H1 (cell line): ENCODE measurements around the gene RAB11FIP3. TPM values are rescaled to one million over a fixed set of nuclear protein-coding genes. Genes with fewer than 3 reads are reported as not detected.

Experiments
- CTCF ChIA-PET: fragments of 300-600 bp; sonication (Branson Sonifier 250); formaldehyde crosslinking; loops from one replicate; lab custom pipeline; 2021; ENCODE audit not compliant: partially characterized antibody; lab: Charles Lee
- POLR2A ChIA-PET: fragments of 300-600 bp; sonication (Branson Sonifier 250); formaldehyde crosslinking; loops from one replicate; lab custom pipeline; 2021; ENCODE audit warnings: inconsistent platforms; ENCODE audit not compliant: partially characterized antibody; lab: Charles Lee
- DNase-seq, 2 experiments: peaks; one replicate each; pipeline versions ENCODE4 v3.0.0 to v3.0.0-alpha.2; 2010 to 2022; ENCODE audit warnings: low spot score in 2 of 2, low read depth in 1 of 2, mixed read lengths in 1 of 2
- FAIRE-seq: peaks from 2 replicates; lab custom pipeline; 2011; peaks lifted over from hg19 to GRCh38; lab: Jason Lieb, UNC
- H2AFZ ChIP-seq: 2 replicates; pipeline ENCODE4 v1.8.1; 2012; ENCODE audit warnings: low read length, inconsistent platforms
- H2AK5ac ChIP-seq: 2 replicates; pipeline ENCODE4 v1.6.1; 2013; ENCODE audit warnings: low read depth, low read length
- H2BK120ac ChIP-seq: replicated peaks from 2 replicates; pipeline ENCODE3; 2013; ENCODE audit warnings: low read depth, low read length, inconsistent platforms
- H2BK12ac ChIP-seq: 2 replicates; pipeline ENCODE4 v1.6.1; 2013; ENCODE audit warnings: low read depth, low read length
- H2BK15ac ChIP-seq: 2 replicates; pipeline ENCODE4 v1.6.1; 2013; ENCODE audit warnings: low read length
- H2BK20ac ChIP-seq: 2 replicates; pipeline ENCODE4 v1.6.1; 2013; ENCODE audit warnings: low read length
- H2BK5ac ChIP-seq: 2 replicates; pipeline ENCODE4 v1.6.1; 2013; ENCODE audit warnings: low read depth, low read length
- H3K14ac ChIP-seq: 2 replicates; pipeline ENCODE4 v1.6.1; 2013; ENCODE audit warnings: inconsistent platforms; ENCODE audit not compliant: insufficient read length
- H3K18ac ChIP-seq: 2 replicates; pipeline ENCODE4 v1.6.1; 2013; ENCODE audit warnings: low read length; ENCODE audit errors: extremely low read depth
- H3K23ac ChIP-seq: 2 replicates; pipeline ENCODE4 v1.6.1; 2013; ENCODE audit warnings: inconsistent platforms; ENCODE audit not compliant: insufficient read length
- H3K23me2 ChIP-seq: 2 replicates; pipeline ENCODE4 v1.6.1; 2013; ENCODE audit warnings: low read depth, low read length
- H3K27ac ChIP-seq: 2 replicates; pipeline ENCODE4 v1.6.1; 2011; ENCODE audit warnings: low read depth, low read length, inconsistent platforms
- H3K27me3 ChIP-seq, 4 experiments: replicated peaks in 1 of 4; 1 replicate in 1 of 4; 2 replicates in 3 of 4; pipeline versions ENCODE4 v1.6.1 to v1.8.1; 2011 to 2013; ENCODE audit warnings: low read length in 3 of 4, mild to moderate bottlenecking in 3 of 4, inconsistent platforms in 2 of 4, mixed read lengths in 2 of 4, moderate library complexity in 1 of 4; ENCODE audit not compliant: control insufficient read depth in 3 of 4, insufficient read depth in 3 of 4; ENCODE audit errors: extremely low read depth in 1 of 4
- H3K36me3 ChIP-seq, 4 experiments: 2 replicates each; pipeline versions ENCODE4 v1.6.1 to v1.8.1; 2011 to 2013; ENCODE audit warnings: mild to moderate bottlenecking in 4 of 4, low read length in 3 of 4, moderate library complexity in 2 of 4, control low read depth in 1 of 4, inconsistent platforms in 1 of 4; ENCODE audit not compliant: insufficient read depth in 4 of 4, control insufficient read depth in 2 of 4
- H3K4ac ChIP-seq: replicated peaks from 2 replicates; pipeline ENCODE3; 2013; ENCODE audit warnings: low read length, low read depth, mixed read lengths, inconsistent platforms; ENCODE audit not compliant: insufficient read length
- H3K4me1 ChIP-seq, 4 experiments: replicated peaks in 1 of 4; 1 replicate in 1 of 4; 2 replicates in 3 of 4; pipeline versions ENCODE4 v1.6.1 to v1.8.1; 2011 to 2013; ENCODE audit warnings: low read length in 3 of 4, inconsistent platforms in 2 of 4, mixed read lengths in 1 of 4; ENCODE audit not compliant: insufficient read depth in 4 of 4, control insufficient read depth in 3 of 4
- H3K4me2 ChIP-seq, 2 experiments: 2 replicates each; pipeline versions ENCODE4 v1.6.1 to v1.8.1; 2011 to 2013; ENCODE audit warnings: low read depth in 2 of 2, low read length in 2 of 2, control low read depth in 1 of 2, inconsistent platforms in 1 of 2, mild to moderate bottlenecking in 1 of 2; ENCODE audit not compliant: insufficient read depth in 1 of 2
- H3K4me3 ChIP-seq, 4 experiments: fragments of 200-600, 300-600 bp in 1 of 4; sonication (generic), shearing (Covaris generic), sonication (Bioruptor Twin) in 1 of 4; 2 replicates each; pipeline versions ENCODE4 v1.5.1 to v1.8.1; 2011 to 2016; ENCODE audit warnings: low read length in 4 of 4, low read depth in 3 of 4, control low read depth in 2 of 4, inconsistent platforms in 2 of 4, mild to moderate bottlenecking in 2 of 4, mixed read lengths in 1 of 4, moderate library complexity in 1 of 4; ENCODE audit not compliant: insufficient read depth in 2 of 4; ENCODE audit errors: extremely low read depth in 1 of 4
- H3K56ac ChIP-seq: replicated peaks from 2 replicates; pipeline ENCODE3; 2013; ENCODE audit warnings: low read depth, mild to moderate bottlenecking, mixed read lengths, low read length, inconsistent platforms; ENCODE audit not compliant: insufficient read length
- H3K79me1 ChIP-seq: 2 replicates; pipeline ENCODE4 v1.6.1; 2013; ENCODE audit warnings: low read depth, low read length, control low read depth
- H3K79me2 ChIP-seq, 2 experiments: 2 replicates each; pipeline versions ENCODE4 v1.6.1 to v1.8.1; 2012 to 2013; ENCODE audit warnings: low read length in 2 of 2, mild to moderate bottlenecking in 2 of 2, inconsistent platforms in 1 of 2; ENCODE audit not compliant: insufficient read depth in 2 of 2, control insufficient read depth in 1 of 2
- H3K9ac ChIP-seq, 4 experiments: replicated peaks in 1 of 4; 1 replicate in 1 of 4; 2 replicates in 3 of 4; pipeline versions ENCODE4 v1.6.1 to v1.8.1; 2011 to 2013; ENCODE audit warnings: low read depth in 3 of 4, low read length in 3 of 4, control low read depth in 2 of 4, mild to moderate bottlenecking in 2 of 4, moderate library complexity in 2 of 4, inconsistent platforms in 1 of 4; ENCODE audit errors: extremely low read depth in 1 of 4
- H3K9me3 ChIP-seq, 2 experiments: 2 replicates each; pipeline versions ENCODE4 v1.6.1 to v1.8.1; 2012 to 2013; ENCODE audit warnings: mild to moderate bottlenecking in 2 of 2, moderate library complexity in 2 of 2, control low read depth in 1 of 2, inconsistent platforms in 1 of 2, low read depth in 1 of 2, low read length in 1 of 2, mixed read lengths in 1 of 2; ENCODE audit not compliant: insufficient read depth in 2 of 2
- H4K20me1 ChIP-seq, 2 experiments: replicated peaks in 1 of 2; 2 replicates each; pipeline versions ENCODE3 to v1.8.1; 2011 to 2013; ENCODE audit warnings: inconsistent platforms in 2 of 2, low read length in 2 of 2, mild to moderate bottlenecking in 1 of 2; ENCODE audit not compliant: insufficient read depth in 2 of 2, control insufficient read depth in 1 of 2
- H4K5ac ChIP-seq: 2 replicates; pipeline ENCODE4 v1.6.1; 2013; ENCODE audit warnings: low read length, low read depth, mixed read lengths, inconsistent platforms; ENCODE audit not compliant: insufficient read length
- H4K8ac ChIP-seq: 2 replicates; pipeline ENCODE4 v1.8.0; 2013; ENCODE audit warnings: mild to moderate bottlenecking, moderate library complexity, low read length, inconsistent platforms; ENCODE audit not compliant: insufficient read depth; ENCODE audit errors: extremely low read depth
- H4K91ac ChIP-seq: replicated peaks from 2 replicates; pipeline ENCODE3; 2013; ENCODE audit warnings: low read length, mixed read lengths, inconsistent platforms; ENCODE audit not compliant: insufficient read length
- ATF3 ChIP-seq: IDR thresholded peaks from 2 replicates; pipeline ENCODE4 v1.6.1; 2011; ENCODE audit warnings: low read depth, mild to moderate bottlenecking, low read length; ENCODE audit not compliant: insufficient read depth
- CTCF ChIP-seq, 3 experiments: IDR thresholded peaks; 1 replicate in 2 of 3; 2 replicates in 1 of 3; pipeline versions ENCODE4 v1.5.1 to v1.6.1; 2011; ENCODE audit warnings: low read length in 3 of 3, mild to moderate bottlenecking in 3 of 3, inconsistent platforms in 2 of 3, low read depth in 1 of 3, moderate library complexity in 1 of 3; ENCODE audit not compliant: insufficient read depth in 1 of 3; ENCODE audit errors: control extremely low read depth in 1 of 3
- EGR1 ChIP-seq: IDR thresholded peaks from 2 replicates; pipeline ENCODE4 v1.6.1; 2011; ENCODE audit warnings: low read depth, low read length, borderline replicate concordance
- GABPA ChIP-seq: IDR thresholded peaks from 2 replicates; pipeline ENCODE4 v1.6.1; 2011; ENCODE audit warnings: mild to moderate bottlenecking, low read length, moderate library complexity, borderline replicate concordance; ENCODE audit not compliant: insufficient read depth
- SP4 ChIP-seq: IDR thresholded peaks from 2 replicates; pipeline ENCODE4 v1.6.1; 2012; ENCODE audit warnings: low read length, inconsistent platforms
- TBP ChIP-seq: IDR thresholded peaks from 2 replicates; pipeline ENCODE4 v1.6.1; 2011; ENCODE audit warnings: low read depth, low read length, improper control_type of control experiment
- WGBS, 2 experiments: shearing (Covaris generic) in 1 of 2; methylation state at CpG; one replicate each; pipeline versions ENCODE4 v1.1.6 to v1.1.7; 2013 to 2015; ENCODE audit warnings: low lambda C conversion rate in 2 of 2, mixed read lengths in 2 of 2, inconsistent platforms in 1 of 2, low coverage in 1 of 2, missing lambda C conversion rate in 1 of 2; ENCODE audit not compliant: insufficient replicate concordance in 2 of 2, insufficient coverage in 1 of 2, insufficient read length in 1 of 2; ENCODE audit errors: extremely low coverage in 1 of 2, missing lambda C conversion rate in 1 of 2; 5-methylcytosine and 5-hydroxymethylcytosine counted together
- polyA plus RNA-seq, 7 experiments: library from polyadenylated mRNA; depleted of rRNA in 3 of 7; stranded (reverse) in 5 of 7; unstranded in 2 of 7; fragments of >200 nt in 5 of 7; fragments of 200-250 nt in 2 of 7; gene quantifications; 1 replicate in 5 of 7; 2 replicates in 1 of 7; 4 replicates in 1 of 7; pipeline versions ENCODE4 v1.2.1 to v1.2.3, GENCODE V29; 2011 to 2013; ENCODE audit warnings: missing spikeins in 2 of 7, mixed read lengths in 2 of 7
- total RNA-seq: library from RNA; stranded (reverse); fragmentation: NEBNext Ultra II Directional; extraction: Animal tissue kit (Norgen Biotek cat#: 25700); gene quantifications from 2 replicates; pipeline ENCODE4 v1.2.1, GENCODE V29; 2021

RAB11FIP3 gene
- total and polyA plus RNA-seq, 2 of the 8 experiments (the other 6 are each of a cell fraction or from before 2014, with no cell fraction given) = 9.3 to 35.2 TPM

- H4K5ac ChIP-seq = no peak overlapping the region
- H3K9ac ChIP-seq = no peak overlapping the region
- H3K14ac ChIP-seq = no peak overlapping the region
- H3K27ac ChIP-seq = no peak overlapping the region
- H2AFZ ChIP-seq = no peak overlapping the region
- no peaks in the 10 kb centered on the region; a peak in 2 of 8 replicates for H3K36me3 ChIP-seq
- no peak overlapping the region for H3K4me2 ChIP-seq
- no peak overlapping the region for H4K91ac ChIP-seq
- no peak overlapping the region for H2BK20ac ChIP-seq
- H4K8ac ChIP-seq = peak overlapping the region; percentile 51; the same call in 1 of the 2 replicates
- no peak overlapping the region for H2BK5ac ChIP-seq
- H3K56ac ChIP-seq = no peak overlapping the region
- no peak overlapping the region for H3K4ac ChIP-seq
- TF ChIP-seq EGR1 (peak; percentile 68; the same call in 1 of the 2 replicates), GABPA (peak; percentile 75; the same call in 1 of the 2 replicates), TBP (no peak), ATF3 (no peak), SP4 (no peak), CTCF (IDR thresholded peaks at IDR 0.05; ENCODE audit: control extremely low read depth in 1 of 3, insufficient read depth in 1 of 3, low read depth in 1 of 3, low read length in 3 of 3) (peak in 2 of 3 experiments; percentile 51 to 56; a peak in 3 of 4 replicates)
- TF ChIP-seq, all 59 proteins: peak for 3
- DNase-seq (no peak), FAIRE-seq (no peak)
- Histone ChIP-seq H4K20me1 (peaks cover 7 to 26% of the 10 kb centered on the region in 2 experiments), H2BK15ac (no peak overlapping the region), H2BK120ac (no peak overlapping the region), H3K23me2 (no peaks in the 10 kb centered on the region), H2AK5ac (no peak overlapping the region), H2BK12ac (no peak overlapping the region), H3K27me3 (no peaks in the 10 kb centered on the region), H3K4me1 (no peaks in the 10 kb centered on the region; a peak in 2 of 7 replicates), H3K23ac (no peak overlapping the region), H3K79me1 (peaks cover 20% of the 10 kb centered on the region), H3K9me3 (no peaks in the 10 kb centered on the region), H3K4me3 (no peak overlapping the region), H3K79me2 (peaks cover 0 to 37% of the 10 kb centered on the region in 2 experiments; a peak in 3 of 4 replicates), H3K18ac (no peak overlapping the region)
- CTCF ChIA-PET = interaction anchor here (0.9 to 1.7 kb wide), 5 partner anchors 9 to 149 kb away, joined by 3 to 10 read pairs (median 3); no protein-coding TSS in a partner anchor
- 95% methylated on average over 55 of the region's 60 CpGs; no CpG with 5 or more reads in 1 of the 2 experiments for WGBS, 2 experiments
- POLR2A ChIA-PET = interaction anchor here (1.3 to 1.9 kb wide), 3 partner anchors 8 to 10 kb away, joined by 3 to 6 read pairs (median 3); partner anchors contain the start of gene CAPN15
Measured at GRCh38 chr16:537415-538335, 112.2 kb downstream of the RAB11FIP3 start.
